AG09319 (cell line): ENCODE data around the gene ZNF644.

Experiments used
- DNase-seq: peaks from one replicate; pipeline ENCODE4 v3.0.0-alpha.2; 2010; ENCODE audit warnings: low read depth; ENCODE audit errors: extremely low read depth
- CTCF ChIP-seq: IDR thresholded peaks from 2 replicates; pipeline ENCODE4 v1.5.1; 2011; ENCODE audit warnings: low read depth, mild to moderate bottlenecking, inconsistent platforms, low read length, moderate library complexity

Gene ZNF644

GRCh38 chr1:91011726-91012125, 10.1 kb downstream of the ZNF644 start:
- no peak for TF ChIP-seq CTCF
- no peak for DNase-seq

GRCh38 chr1:91007827-91008226, 14.0 kb downstream of the ZNF644 start:
- no peak for TF ChIP-seq CTCF
- no peak for DNase-seq

GRCh38 chr1:91007092-91007491, 14.7 kb downstream of the ZNF644 start:
- DNase-seq: no peak
- no peak for TF ChIP-seq CTCF

- TF ChIP-seq CTCF: no peak
- DNase-seq: no peak
Observed at GRCh38 chr1:91006113-91006908, 15.5 kb downstream of the ZNF644 start.

- no peak for DNase-seq
- no peak for TF ChIP-seq CTCF
Observed at GRCh38 chr1:91005285-91005684, 16.6 kb downstream of the ZNF644 start.

GRCh38 chr1:91004145-91004544, 17.7 kb downstream of the ZNF644 start:
- DNase-seq: no peak
- TF ChIP-seq CTCF: no peak

GRCh38 chr1:90996742-90997413, 25.0 kb downstream of the ZNF644 start:
- no peak for TF ChIP-seq CTCF
- no peak for DNase-seq
